ENCODE measurements around the gene DHRS12. TPM values are rescaled to one million over a fixed set of nuclear protein-coding genes. Genes with fewer than 3 reads are reported as not detected.

DHRS12 gene
- total RNA-seq, 4 donors from 2014 or later = 7.6 to 11.8 (median 10.3) TPM

- no peak for DNase-seq (ENCODE audit: low spot score in 2 of 2)
- 17% methylated on average over 29 to 31 of the region's 31 CpGs for WGBS, 2 donors
- peak overlapping the region; percentile 66 for H3K4me3 ChIP-seq (ENCODE audit: low read depth, poor library complexity, severe bottlenecking)
- intact Hi-C loops (cut with DNase I; ENCODE audit: low total_unique reads) = no loop called here
- TF ChIP-seq POLR2A (IDR thresholded peaks at IDR 0.05) = no peak
These were observed 571 bp upstream of the DHRS12 start for GRCh38 chr13:51804295-51805172.

GRCh38 chr13:51802631-51803418 is 1.1 kb downstream of the DHRS12 start:
- H3K4me3 ChIP-seq (ENCODE audit: low read depth, poor library complexity, severe bottlenecking) = no peak overlapping the region
- DNase-seq (ENCODE audit: low spot score in 2 of 2) = no peak
- WGBS, 2 donors = 37 to 38% methylated on average over 9 of the region's 9 CpGs
- intact Hi-C loops (cut with DNase I; ENCODE audit: low total_unique reads) = no loop called here
- no peak for TF ChIP-seq CTCF (IDR thresholded peaks at IDR 0.05)
- no peak for TF ChIP-seq POLR2A (IDR thresholded peaks at IDR 0.05)

GRCh38 chr13:51801631-51802099 is 2.3 kb downstream of the DHRS12 start:
- TF ChIP-seq POLR2A (IDR thresholded peaks at IDR 0.05) (no peak), CTCF (IDR thresholded peaks at IDR 0.05) (no peak)
- intact Hi-C loops (cut with DNase I; ENCODE audit: low total_unique reads) = no loop called here
- peak; percentile 78 to 94 for DNase-seq (ENCODE audit: low spot score in 2 of 2)
- H3K4me3 ChIP-seq (ENCODE audit: low read depth, poor library complexity, severe bottlenecking) = no peak overlapping the region
- WGBS, 2 donors = 28 to 31% methylated on average over 7 of the region's 7 CpGs

- no peak for DNase-seq (ENCODE audit: low spot score in 2 of 2)
- H3K4me3 ChIP-seq (ENCODE audit: low read depth, poor library complexity, severe bottlenecking) = no peak overlapping the region
- WGBS, 2 donors = 76 to 78% methylated on average over 5 of the region's 5 CpGs
- intact Hi-C loops (cut with DNase I; ENCODE audit: low total_unique reads) = no loop called here
- TF ChIP-seq POLR2A (IDR thresholded peaks at IDR 0.05) = no peak
- TF ChIP-seq CTCF (IDR thresholded peaks at IDR 0.05) = no peak
These were observed 3.5 kb downstream of the DHRS12 start for GRCh38 chr13:51800486-51800885.

GRCh38 chr13:51799261-51799660 is 4.7 kb downstream of the DHRS12 start:
- intact Hi-C loops (cut with DNase I; ENCODE audit: low total_unique reads) = loop anchor here (5.0 to 10.0 kb wide), 2 partner anchors 357 to 514 kb away; no protein-coding TSS in a partner anchor
- DNase-seq (ENCODE audit: low spot score in 2 of 2) = no peak
- TF ChIP-seq CTCF (IDR thresholded peaks at IDR 0.05) = no peak
- no peak for TF ChIP-seq POLR2A (IDR thresholded peaks at IDR 0.05)
- no peak overlapping the region for H3K4me3 ChIP-seq (ENCODE audit: low read depth, poor library complexity, severe bottlenecking)
- 89 to 96% methylated on average over 12 of the region's 12 CpGs for WGBS, 2 donors

All from lower leg skin (tissue), 4 donors.